ENCODE data around the gene NGDN. TPM values are rescaled to one million over a fixed set of nuclear protein-coding genes. Genes with fewer than 3 reads are reported as not detected.

Gene NGDN
- total RNA-seq: 49.9 and 51.4 TPM in 2 replicates

GRCh38 chr14:23469127-23469905 lies at the start of gene NGDN:
NGDN (plus strand) TSS chr14:23469703; CDS start chr14:23469716, 13 bp downstream.

GRCh38 chr14:23435543-23436326 lies 33.8 kb upstream of the NGDN start, which contains the start of gene MYH7:
MYH7 (minus strand) TSS chr14:23435660; CDS start chr14:23433732, 1,928 bp downstream.

Other genes starting within 250 kb of the NGDN start
- not detected in 2 replicates for gene RNF212B, start 231.8 kb upstream of the NGDN start, total RNA-seq
- gene HOMEZ, start 183.6 kb upstream of the NGDN start, total RNA-seq: 2.5 and 4.2 TPM in 2 replicates
- 1.9 and 5.6 TPM in 2 replicates for gene PPP1R3E, start 166.8 kb upstream of the NGDN start, total RNA-seq
- gene BCL2L2, start 162.9 kb upstream of the NGDN start, total RNA-seq: 18.3 and 18.4 TPM in 2 replicates
- 61.7 and 123 TPM in 2 replicates for gene PABPN1, start 148.2 kb upstream of the NGDN start, total RNA-seq
- 11.5 and 40.9 TPM in 2 replicates for gene SLC22A17, start 116.8 kb upstream of the NGDN start, total RNA-seq
- gene EFS, start 104.5 kb upstream of the NGDN start, total RNA-seq: 4.2 and 4.6 TPM in 2 replicates
- gene IL25, start 96.9 kb upstream of the NGDN start, total RNA-seq: not detected in 2 replicates
- gene CMTM5, start 92.7 kb upstream of the NGDN start, total RNA-seq: 0.28 and 0.58 TPM in 2 replicates
- not detected in 2 replicates for gene MYH6, start 61.4 kb upstream of the NGDN start, total RNA-seq
- gene MYH7, start 34.0 kb upstream of the NGDN start, total RNA-seq: not detected in 2 replicates
- gene ZFHX2, start 82.1 kb downstream of the NGDN start, total RNA-seq: under 0.01 and 0.56 TPM in 2 replicates
- 11.3 and 23.4 TPM in 2 replicates for gene THTPA, start 86.6 kb downstream of the NGDN start, total RNA-seq
- gene AP1G2, start 98.1 kb downstream of the NGDN start, total RNA-seq: 7.9 and 13.2 TPM in 2 replicates
- gene JPH4, start 109.1 kb downstream of the NGDN start, total RNA-seq: not detected in 2 replicates
- gene DHRS2, start 166.7 kb downstream of the NGDN start, total RNA-seq: under 0.01 and 0.19 TPM in 2 replicates

Data from regular cardiac myocyte (primary cell).